ENCODE results near the gene GATAD2B. TPM values are rescaled to one million over a fixed set of nuclear protein-coding genes. Genes with fewer than 3 reads are reported as not detected.
"Not testable (repeated sequence)": the region's sequence is repeated elsewhere in the genome, so short reads cannot be mapped to it uniquely, and the experiment has no call there.

The GATAD2B gene
- polyA plus RNA-seq, 1 donor: 19.6 TPM

DNA sequence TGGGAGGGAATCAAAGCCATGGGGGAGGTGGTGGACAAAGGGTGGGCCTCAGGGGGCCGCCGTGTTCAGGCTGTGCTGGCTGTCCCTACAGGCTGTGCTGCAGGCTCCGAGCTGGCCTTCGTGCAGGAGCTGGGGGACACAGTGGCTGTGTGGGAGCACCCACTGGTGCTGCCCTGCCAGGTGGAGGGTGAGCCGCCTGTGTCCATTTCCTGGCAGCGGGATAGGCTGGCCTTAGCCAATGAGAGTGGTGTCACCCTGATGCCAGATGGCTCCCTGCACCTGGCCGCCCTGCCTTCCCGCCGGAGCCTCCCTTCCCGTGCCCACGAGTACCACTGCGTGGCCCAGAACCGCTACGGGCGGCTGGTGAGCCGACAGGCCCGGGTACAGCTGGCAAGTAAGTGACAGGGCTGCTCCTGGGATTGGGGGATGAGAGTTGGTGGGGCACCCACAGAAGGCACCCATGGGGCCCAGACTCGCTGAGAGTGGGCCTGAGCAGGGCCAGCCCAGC lies 127.4 kb downstream of the GATAD2B start:
- DNase-seq: no peak

DNA sequence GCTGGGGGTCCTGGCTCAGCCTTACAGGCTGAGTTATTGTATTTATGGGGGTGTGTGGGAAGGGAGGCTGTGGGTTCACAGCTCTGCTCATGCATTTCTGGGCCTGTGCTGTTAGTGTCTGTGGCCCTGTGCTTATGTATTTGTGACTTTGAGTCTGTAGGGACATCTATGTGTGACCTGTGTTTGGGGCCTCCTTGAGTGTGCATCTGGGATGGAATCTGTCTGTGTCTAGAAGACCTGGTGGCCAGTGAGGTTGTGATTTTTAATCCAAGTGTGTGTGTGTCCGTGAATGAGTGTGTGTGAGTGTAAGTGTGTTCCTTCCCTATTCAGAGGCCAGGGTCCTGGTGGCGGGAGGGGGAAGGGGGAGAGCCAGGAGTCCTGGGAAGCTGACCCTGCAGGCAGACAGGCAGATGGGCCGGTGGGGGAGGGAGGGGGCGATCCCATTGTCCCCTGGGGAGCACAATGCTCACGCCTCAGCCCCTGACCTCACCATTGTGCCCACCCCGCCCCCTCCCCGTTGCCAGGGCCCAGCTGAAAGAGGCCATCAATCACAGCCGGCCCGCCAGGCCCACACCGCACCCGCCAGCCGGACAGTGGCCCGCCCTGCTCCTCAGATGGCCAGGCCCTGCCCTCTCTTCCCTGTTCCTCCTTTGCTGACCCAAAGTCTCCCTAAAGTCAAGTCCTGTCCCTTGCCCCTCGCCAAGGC lies 128.0 kb downstream of the GATAD2B start:
- no peak for DNase-seq

DNA sequence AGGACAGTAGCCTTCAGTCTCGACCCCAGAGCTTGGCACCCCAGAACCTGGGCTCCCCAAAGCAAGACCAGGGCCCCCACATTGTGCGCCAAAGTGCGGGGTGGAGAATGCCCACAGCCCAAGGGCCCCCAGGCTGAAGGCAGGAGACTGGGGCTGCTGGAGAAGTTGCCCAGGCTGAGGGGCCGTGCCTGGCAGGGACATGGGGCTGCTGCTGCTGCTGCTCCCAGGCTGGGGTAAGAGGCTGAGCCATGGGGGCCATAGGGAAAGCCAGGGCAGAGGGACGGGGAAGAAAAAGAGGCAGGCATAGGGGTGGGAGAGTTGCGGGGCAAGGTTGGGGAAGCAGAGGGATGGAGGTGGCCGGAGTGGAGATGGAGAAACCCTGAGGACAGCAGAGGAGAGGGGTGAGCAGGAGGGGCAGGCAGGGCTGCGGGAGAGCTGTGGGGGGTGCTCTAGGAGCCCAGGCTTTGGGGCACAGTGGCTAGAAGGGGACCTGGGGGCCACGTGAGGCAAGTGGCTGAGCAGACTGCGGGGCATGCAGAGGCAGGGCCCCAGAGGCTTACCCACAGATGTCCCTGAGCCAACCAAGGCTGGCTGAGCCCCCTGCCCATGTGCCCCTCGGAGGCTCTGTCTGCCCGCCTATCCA lies 128.7 kb downstream of the GATAD2B start:
- DNase-seq: no peak

DNA sequence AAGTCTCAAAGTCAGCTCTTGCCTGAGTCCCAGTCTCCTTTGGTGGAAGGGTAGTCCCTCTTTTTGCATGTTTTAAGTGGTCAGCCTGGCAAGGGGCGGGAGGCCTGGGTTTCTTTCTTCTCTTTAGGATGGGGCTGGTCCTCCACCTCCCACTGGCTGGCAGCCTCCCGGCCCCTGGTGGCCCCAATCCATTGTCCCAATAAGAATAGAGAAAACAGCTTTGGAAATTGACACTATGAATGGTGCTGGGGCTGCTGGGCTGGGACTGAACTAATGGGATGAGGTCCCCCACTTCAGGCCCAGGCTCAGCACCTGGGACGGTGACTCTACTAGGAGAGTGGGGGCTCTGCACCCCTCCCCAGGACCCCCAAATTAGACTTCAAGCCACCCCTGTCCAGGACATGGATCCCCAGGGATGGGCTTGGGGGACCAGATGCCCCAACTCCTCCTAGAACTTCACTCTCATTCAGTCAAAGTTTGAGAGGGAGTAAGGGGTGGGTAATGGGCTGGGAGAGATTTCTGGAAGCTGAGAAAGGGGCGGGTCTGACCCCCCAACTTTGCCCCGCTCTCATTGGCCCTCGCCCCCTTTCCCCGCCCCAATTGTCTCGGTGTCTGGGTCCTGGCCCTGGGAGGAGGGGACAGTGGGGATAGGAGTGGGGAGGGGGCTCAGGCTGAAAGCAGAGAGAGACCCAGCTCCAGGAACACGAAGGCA lies 129.4 kb downstream of the GATAD2B start:
- DNase-seq: no peak

DNA sequence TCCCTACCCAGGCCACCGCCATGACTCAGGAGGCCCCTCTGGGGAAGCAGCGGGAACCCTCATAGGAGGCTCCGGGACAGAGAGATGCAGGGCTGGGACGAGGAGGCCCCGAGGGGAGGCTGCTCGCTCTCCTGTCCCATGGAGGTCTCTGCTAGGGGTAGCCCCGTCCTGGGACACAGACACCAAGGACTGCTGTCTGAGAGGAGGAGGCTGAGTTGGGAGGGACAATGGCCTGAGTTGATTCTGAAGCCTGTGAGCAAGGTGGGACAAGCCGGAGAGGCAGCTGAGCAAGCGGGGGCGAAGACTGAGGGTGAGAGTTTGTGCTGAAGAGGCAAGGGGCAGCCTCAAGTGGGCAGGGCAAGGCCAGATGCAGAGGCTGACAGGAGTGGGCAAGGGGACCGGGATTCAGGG lies 130.1 kb downstream of the GATAD2B start:
- DNase-seq: no peak

DNA sequence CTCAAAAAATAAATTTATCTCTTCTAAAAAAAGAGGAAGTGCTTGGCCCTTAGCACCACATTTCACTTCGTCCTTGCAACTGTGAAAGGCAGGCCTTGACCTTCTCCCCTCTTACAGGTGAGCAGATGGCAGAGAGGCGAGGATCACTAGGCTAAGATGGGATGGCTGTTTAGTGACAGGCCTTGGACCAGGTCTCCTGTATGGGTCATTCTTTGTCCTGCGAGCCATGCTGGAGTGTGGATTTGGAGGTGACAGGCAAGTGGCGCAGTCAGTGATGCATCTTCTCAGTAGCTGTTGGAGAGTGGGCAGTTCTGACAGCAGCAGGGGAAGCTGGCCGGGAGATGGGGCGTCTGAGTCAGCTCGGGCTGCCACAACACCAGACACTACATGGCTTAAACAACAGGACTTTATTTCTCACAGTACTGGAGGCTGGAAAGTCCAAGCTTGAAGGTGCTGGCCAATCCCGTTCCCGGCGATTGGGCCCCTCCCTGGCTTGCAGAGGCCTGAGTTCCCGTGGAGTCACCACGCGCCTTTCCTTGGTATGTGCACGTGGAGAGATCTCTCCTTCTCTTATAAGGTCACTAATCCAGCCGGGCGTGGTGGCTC lies 131.0 kb downstream of the GATAD2B start:
- no peak for DNase-seq

DNA sequence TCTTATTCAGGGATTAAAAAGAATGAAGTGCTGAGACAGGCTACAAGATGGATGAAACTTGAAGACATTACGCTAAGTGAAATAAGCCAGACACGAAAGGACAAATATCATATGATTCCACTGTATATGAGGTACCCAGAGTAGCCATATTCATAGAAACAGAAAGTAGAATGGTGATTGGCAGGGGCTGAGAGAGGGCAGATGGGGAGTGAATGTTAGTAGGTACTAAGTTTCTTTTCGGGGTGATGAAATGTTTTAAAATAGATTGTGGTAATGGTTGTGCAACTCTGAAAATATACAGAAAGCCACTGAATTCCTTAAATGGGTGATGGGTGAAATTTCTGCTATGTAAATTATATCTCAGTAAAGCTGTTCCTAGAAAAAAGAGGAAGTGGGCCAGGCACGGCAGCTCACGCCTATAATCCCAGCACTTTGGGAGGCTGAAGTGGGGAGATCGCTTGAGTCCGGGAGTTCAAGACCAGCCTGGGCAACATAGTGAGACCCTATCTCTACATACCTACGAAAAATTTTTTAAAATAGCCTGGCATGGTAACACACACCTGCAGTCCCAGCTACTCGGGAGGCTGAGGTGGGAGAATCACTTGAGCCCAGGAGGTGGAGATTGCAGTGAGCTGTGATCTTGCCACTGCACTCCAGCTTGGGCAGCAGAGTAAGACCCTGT lies 131.7 kb downstream of the GATAD2B start:
- DNase-seq: no peak

DNA sequence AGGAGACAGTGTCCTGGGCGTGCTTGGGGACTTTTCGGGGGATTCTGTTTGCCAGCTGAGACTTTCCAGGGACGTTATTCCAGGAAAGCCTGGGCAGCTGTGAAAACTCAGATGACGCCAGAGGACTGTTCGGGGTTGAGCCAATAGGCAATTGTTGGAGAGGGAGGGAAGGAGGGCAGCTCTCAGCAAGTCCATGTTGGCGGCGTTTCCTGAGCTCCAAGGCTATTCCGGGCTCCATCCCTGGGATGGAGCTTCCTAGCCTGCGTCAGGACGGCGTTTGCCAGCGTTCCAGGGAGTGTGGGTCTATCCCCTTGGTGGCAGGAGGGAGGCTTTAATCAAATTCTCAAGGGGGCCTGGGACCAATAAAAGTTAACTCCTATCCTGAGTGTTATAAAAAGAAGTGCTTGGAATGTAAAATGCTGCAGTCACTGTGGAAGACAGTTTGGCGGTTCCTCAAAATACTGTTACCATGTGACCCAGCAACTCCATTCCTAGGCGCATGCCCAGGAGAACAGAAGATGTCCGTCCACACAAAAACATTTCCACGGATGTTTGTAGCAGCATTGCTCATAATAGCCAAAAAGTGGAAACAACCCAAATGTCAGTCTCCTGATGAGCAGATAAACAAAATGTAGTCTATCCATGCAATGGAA lies 132.3 kb downstream of the GATAD2B start:
- DNase-seq: peak; percentile 92

DNA sequence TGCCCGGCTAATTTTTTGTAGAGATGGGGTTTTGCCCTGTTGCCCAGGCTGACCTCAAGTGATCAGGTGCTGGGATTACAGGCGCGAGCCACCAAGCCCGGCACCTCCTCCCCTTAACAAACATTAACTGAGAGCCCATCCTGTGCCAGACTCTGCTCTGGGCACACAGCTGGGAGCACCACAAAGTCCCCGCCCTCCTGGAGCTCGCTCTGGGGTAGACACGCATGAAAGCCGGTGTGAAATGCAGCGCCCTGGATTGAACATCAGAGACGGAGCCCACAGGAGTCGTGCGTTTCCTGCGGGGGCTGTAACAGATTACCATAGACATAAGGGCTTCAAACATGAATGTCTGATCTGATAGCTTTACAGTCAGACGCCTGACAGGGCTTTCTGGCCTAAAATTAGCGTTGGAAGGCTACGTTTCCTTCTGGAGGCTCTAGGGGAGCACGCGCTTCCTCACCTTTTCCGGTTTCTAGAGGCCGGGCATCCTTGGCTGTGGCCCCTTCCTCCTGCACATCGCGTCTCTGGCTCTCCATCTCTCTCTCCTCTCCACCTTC lies 133.2 kb downstream of the GATAD2B start:
- no peak for DNase-seq

DNA sequence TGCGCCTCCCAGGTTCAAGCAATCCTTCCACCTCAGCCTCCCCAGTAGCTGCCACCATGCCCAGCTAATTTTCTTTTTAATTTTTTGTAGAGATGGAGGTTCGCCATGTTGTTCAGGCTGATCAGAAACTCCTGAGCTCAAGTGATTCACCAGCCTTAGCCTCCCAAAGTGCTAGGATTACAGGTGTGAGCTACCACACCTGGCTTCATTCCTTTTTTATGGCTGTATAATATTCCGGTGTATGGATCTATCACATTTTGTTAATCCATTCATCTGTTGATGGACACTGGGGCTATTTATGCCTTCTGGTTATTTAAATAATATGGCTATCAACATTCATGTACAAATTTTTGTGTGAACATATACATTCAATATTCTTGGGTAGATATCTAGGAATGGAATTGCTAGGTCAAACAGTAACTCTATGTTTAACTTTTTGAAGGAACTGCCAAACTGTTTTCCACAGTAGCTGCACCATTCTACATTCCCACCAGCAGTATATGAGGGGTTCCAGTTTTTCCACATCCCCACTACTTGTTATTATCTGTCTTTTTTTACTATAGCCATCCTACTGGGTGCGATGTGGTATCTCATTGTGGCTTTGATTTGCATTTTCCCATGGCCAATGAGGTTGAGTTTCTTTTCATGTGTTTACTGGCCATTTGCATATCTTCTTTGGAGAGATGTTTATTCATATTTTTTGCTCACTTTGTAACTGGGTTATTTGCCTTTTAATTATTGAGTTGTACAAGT lies 136.6 kb downstream of the GATAD2B start:
- DNase-seq: no peak

DNA sequence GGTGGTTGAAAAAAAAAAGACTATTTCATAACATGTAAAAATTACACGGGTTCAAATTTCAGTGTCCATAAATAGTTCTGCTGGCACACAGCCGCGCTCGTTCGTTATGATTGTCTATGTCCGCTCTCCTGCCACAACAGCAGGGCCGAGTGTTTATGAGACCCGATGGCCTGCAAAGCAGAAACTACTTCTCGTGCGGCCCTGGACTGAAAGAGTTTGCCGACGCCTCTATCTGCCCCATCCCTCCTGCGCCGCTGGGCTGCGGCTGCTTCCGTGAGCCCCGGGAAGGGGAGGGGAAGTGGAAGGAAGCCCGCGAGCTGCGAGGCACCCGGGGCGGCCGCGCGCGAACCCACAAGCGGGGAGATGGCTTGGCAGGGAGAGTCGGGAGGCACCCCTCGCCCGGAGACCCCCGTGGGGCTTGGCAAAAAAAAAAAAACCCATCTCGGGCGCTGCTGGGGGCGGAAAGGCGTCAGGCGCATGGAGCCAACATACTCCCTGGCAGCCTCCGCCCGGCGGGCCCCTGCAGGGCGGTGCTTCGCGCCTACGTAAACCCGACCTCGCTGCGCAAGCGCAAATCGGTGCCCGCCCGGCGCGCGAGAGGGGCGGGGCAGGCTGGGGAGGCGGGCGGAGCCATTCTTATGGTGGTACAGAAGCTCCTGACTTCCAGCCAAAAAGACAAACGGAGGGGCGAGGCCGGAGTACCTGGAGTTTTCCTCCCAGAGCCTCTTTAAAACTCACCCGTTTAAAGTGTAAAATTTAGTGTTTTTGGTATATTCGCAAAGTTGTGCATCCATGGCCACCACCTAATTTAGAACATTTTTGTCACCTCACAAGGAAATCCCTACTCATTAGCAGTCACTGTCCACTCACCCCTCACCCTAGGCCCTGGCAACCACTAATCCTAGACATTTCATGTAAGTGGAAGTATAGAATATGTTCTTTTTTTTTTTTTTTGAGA lies 139.3 kb downstream of the GATAD2B start:
- peak; percentile 94 for DNase-seq

DNA sequence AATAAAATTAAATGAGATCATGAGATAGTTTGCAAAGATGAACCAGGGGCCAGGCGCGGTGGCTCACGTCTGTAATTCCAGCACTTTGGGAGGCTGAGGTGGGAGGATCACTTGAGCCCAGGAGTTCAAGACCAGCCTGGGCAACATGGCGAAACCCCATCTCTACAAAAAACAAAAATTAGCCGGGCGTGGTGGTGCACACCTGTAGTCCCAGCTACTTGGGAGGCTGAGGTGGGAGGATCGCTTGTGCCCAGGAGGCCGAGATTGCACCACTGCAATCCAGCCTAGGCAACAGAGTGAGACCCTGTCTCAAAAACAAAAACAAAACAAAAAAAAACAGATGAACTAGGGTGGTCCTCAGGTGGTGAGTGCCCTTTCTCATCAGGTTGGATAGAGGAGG lies 140.1 kb downstream of the GATAD2B start:
- not testable (repeated sequence) for DNase-seq

DNA sequence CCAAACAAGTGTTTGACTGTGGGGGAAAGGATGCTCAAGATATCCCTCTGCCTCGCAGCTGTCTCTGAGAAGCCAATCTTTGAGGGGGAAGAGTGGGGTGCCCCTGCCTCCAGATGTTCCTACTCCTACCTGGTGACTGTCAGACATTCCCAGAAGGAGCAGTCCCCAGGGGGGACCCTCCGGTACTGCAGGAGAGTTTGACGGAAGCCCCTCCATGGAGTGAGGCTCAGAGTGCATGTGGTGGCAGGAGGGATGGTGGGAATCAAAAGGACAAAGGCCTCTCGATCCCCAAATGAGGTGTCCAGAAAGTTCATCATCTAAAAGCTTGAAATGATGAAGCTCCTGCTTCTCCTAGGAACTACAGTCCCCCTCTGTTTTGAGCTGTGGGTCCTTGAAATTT lies 142.2 kb downstream of the GATAD2B start:
- DNase-seq: no peak

DNA sequence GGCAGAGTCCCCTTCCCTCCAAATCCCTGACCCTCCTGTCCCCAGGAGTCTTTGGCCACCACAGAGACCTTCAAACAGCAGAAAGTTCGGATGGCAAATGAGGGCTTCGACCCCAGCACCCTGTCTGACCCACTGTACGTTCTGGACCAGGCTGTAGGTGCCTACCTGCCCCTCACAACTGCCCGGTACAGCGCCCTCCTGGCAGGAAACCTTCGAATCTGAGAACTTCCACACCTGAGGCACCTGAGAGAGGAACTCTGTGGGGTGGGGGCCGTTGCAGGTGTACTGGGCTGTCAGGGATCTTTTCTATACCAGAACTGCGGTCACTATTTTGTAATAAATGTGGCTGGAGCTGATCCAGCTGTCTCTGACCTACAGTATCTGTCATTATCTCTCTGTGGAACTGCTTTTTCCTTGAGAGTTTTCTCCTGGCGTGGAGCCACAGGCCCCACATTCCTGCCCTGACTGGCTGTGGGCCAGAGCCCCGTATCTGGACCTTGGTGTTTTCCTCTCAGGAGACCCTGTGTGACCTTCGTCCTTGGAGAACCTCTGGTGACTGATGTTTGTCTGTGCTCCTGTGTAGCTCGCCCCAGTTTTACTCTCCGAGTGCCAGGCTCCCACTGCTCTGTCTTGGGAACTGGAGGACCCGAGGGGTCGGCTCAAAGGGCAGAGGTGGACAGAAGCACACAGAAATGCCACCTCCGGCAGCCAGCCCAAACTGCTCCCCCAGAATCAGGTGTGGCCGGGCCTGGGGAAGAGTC lies 142.8 kb downstream of the GATAD2B start:
- DNase-seq: no peak

DNA sequence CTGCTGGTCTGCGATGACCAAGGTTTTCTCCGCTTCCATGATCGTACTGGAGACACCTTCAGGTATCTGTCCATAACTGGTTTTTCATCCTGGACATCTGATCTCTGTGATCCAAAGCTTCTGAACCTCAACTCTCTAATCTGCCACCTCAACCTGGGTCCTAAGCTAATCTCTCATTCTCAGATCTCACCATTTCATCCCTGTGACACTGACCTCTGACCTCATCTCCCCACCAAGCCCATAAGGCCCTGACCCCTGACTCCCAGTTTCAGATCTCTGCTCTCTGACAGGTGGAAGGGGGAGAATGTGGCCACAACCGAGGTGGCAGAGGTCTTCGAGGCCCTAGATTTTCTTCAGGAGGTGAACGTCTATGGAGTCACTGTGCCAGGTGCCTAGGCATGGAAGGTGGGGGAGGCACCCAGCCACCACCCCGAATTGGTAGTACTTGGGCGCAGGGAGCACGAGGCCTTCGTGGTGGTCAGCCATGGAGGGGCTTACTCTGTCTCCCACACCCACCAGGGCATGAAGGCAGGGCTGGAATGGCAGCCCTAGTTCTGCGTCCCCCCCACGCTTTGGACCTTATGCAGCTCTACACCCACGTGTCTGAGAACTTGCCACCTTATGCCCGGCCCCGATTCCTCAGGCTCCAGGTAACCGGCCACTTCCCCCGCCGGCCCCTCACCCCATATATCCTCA lies 143.8 kb downstream of the GATAD2B start:
- DNase-seq: no peak

DNA sequence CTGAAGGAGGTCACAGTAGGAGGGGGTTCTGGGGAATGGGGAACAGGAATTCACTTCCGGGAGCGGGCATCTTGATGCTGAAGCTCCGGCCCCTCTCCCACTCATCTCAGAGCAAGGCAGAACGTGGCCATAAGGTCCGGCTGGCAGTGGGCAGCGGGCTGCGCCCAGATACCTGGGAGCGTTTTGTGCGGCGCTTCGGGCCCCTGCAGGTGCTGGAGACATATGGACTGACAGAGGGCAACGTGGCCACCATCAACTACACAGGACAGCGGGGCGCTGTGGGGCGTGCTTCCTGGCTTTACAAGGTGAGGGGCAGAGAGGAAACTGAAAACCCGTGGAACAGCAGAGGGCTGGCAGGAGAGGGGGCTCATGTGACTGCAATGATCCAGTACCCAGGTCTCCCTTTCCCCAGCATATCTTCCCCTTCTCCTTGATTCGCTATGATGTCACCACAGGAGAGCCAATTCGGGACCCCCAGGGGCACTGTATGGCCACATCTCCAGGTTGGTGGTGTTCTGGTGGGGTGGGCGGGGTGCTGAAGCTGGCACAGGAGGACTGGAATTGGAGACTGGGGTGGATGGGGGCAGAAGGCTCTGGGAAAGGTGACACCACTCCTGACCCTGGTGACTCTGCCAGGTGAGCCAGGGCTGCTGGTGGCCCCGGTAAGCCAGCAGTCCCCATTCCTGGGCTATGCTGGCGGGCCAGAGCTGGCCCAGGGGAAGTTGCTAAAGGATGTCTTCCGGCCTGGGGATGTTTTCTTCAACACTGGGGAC lies 144.5 kb downstream of the GATAD2B start:
- no peak for DNase-seq

DNA sequence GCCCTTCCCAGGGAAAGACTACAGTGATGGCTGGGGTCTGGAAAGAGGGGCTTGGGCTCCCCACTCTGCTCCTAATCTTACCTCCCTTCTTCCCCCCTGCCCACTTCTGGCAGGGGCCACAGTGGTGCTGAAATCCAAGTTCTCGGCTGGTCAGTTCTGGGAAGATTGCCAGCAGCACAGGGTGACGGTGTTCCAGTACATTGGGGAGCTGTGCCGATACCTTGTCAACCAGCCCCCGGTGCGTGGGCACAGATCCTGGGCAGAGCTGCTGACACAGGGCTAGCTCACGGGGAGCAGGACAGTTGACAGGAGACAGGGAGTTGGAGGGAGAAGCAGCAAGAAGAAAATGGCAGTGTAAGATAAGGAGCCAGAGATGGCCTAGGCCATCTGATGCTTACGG lies 145.1 kb downstream of the GATAD2B start:
- no peak for DNase-seq
